ENCODE data around the gene LSS. TPM values are rescaled to one million over a fixed set of nuclear protein-coding genes. Genes with fewer than 3 reads are reported as not detected.

LSS gene
- total and polyA plus RNA-seq, 2 experiments from 2014 or later: 55.0 to 237 TPM

DNA sequence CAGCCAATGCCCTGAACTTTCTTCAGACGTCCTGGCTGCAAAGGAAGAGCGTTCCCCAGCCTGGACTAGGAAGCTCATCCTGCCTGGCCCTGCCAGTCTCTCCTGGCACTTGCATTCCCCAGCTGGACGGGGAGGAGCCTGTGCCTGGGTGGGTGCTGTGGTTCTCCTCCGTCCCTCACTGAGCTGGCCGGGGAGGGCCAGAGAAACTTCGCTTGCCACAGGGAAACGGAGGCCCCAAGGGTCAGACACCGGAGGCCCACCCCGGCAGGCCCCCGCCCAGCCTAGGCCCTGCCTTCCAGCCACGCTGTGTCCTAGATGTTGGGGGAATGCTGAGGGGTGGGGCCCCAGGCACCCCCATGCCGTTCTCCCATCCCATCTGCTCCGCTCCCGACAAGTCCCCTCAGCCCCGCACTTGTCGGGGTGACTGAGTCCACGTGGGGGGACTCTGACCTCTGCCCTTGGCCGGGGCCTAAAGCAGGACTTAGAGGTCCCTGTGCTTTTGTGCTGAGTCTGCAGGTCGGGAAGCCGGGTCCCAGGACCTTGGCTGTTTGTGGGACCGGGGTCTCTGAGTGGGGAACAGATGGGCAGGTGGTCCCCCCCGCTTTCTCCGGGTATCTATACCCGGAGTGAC lies 78.0 kb downstream of the LSS start:
- Mint-ChIP-seq H3K27me3 (ENCODE audit: insufficient read depth, low read depth, poor library complexity) (peaks cover 4% of the 10 kb centered on the region), H3K4me3 (no peak overlapping the region), H3K27ac (no peak overlapping the region), H3K4me1 (peaks cover 18% of the 10 kb centered on the region), H3K36me3 (ENCODE audit: low read depth) (peaks cover 3% of the 10 kb centered on the region; the same call in 1 of the 3 replicates), H3K9me3 (no peaks in the 10 kb centered on the region; the same call in 2 of the 3 replicates)
- ATAC-seq (no peak), DNase-seq (ENCODE audit: low spot score) (no peak)
- Histone ChIP-seq H3K27me3 (ENCODE audit: insufficient read depth) (no peaks in the 10 kb centered on the region), H3K9me2 (ENCODE audit: insufficient read depth) (no peaks in the 10 kb centered on the region), H3K4me3 (no peak overlapping the region), H3K27ac (ENCODE audit: low read depth) (no peak overlapping the region), H3K79me2 (replicated peaks; ENCODE audit: insufficient read depth) (no peaks in the 10 kb centered on the region), H3F3A (replicated peaks; ENCODE audit: low read depth) (0 out of 2 replicates have a peak, but pooled peaks cover 4% of the 10 kb centered on the region), H3K4me2 (no peak overlapping the region), H3K4me1 (ENCODE audit: insufficient read depth) (no peaks in the 10 kb centered on the region; the same call in 1 of the 2 replicates), H2AFZ (no peak overlapping the region), H4K20me1 (replicated peaks; ENCODE audit: insufficient read depth) (no peaks in the 10 kb centered on the region), H3K36me3 (ENCODE audit: insufficient read depth) (no peaks in the 10 kb centered on the region)
- TF ChIP-seq JUNB (IDR thresholded peaks at IDR 0.05; ENCODE audit: unreplicated experiment): no peak
- TF ChIP-seq, protein P1, sequence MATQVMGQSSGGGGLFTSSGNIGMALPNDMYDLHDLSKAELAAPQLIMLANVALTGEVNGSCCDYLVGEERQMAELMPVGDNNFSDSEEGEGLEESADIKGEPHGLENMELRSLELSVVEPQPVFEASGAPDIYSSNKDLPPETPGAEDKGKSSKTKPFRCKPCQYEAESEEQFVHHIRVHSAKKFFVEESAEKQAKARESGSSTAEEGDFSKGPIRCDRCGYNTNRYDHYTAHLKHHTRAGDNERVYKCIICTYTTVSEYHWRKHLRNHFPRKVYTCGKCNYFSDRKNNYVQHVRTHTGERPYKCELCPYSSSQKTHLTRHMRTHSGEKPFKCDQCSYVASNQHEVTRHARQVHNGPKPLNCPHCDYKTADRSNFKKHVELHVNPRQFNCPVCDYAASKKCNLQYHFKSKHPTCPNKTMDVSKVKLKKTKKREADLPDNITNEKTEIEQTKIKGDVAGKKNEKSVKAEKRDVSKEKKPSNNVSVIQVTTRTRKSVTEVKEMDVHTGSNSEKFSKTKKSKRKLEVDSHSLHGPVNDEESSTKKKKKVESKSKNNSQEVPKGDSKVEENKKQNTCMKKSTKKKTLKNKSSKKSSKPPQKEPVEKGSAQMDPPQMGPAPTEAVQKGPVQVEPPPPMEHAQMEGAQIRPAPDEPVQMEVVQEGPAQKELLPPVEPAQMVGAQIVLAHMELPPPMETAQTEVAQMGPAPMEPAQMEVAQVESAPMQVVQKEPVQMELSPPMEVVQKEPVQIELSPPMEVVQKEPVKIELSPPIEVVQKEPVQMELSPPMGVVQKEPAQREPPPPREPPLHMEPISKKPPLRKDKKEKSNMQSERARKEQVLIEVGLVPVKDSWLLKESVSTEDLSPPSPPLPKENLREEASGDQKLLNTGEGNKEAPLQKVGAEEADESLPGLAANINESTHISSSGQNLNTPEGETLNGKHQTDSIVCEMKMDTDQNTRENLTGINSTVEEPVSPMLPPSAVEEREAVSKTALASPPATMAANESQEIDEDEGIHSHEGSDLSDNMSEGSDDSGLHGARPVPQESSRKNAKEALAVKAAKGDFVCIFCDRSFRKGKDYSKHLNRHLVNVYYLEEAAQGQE (IDR thresholded peaks at IDR 0.05; ENCODE audit: unreplicated experiment): no peak

DNA sequence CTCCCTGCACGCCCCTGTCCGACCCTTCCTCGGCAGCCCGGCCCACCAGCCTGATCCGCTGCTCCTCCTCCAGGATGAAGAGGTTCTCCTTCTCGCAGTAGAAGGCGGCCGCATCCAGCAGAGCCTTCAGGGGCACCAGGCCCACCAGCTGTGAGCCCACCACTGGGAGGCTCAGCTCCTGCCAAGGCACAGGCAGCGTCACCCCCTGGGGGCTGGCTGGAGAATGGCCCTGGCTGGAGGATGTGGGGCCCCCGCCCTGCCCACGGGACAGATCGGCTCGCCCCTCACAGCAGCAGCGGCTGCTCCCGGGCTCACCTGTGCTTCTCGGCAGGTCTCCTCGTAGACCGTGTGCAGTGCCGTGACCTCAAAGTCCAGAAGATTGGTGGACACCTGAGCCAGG lies 78.5 kb downstream of the LSS start:
- DNase-seq (ENCODE audit: low spot score) (no peak), ATAC-seq (no peak)
- H3K27me3 Mint-ChIP-seq (ENCODE audit: insufficient read depth, low read depth, poor library complexity): peaks cover 4% of the 10 kb centered on the region
- no peak overlapping the region for H3K27ac ChIP-seq (ENCODE audit: low read depth)
- no peaks in the 10 kb centered on the region for H3K9me2 ChIP-seq (ENCODE audit: insufficient read depth)
- H2AFZ ChIP-seq: no peak overlapping the region
- 0 out of 2 replicates have a peak, but pooled peaks cover 4% of the 10 kb centered on the region for H3F3A ChIP-seq (replicated peaks; ENCODE audit: low read depth)
- peaks cover 18% of the 10 kb centered on the region for H3K4me1 Mint-ChIP-seq
- H3K36me3 ChIP-seq (ENCODE audit: insufficient read depth): no peaks in the 10 kb centered on the region
- no peak overlapping the region for H3K4me2 ChIP-seq
- H3K4me3 Mint-ChIP-seq: no peak overlapping the region
- no peak overlapping the region for H3K4me3 ChIP-seq
- no peaks in the 10 kb centered on the region for H3K27me3 ChIP-seq (ENCODE audit: insufficient read depth)
- no peak overlapping the region for H3K27ac Mint-ChIP-seq
- H3K9me3 Mint-ChIP-seq: no peaks in the 10 kb centered on the region; the same call in 2 of the 3 replicates
- no peaks in the 10 kb centered on the region; the same call in 1 of the 2 replicates for H3K4me1 ChIP-seq (ENCODE audit: insufficient read depth)
- no peaks in the 10 kb centered on the region for H3K79me2 ChIP-seq (replicated peaks; ENCODE audit: insufficient read depth)
- peaks cover 3% of the 10 kb centered on the region; the same call in 1 of the 3 replicates for H3K36me3 Mint-ChIP-seq (ENCODE audit: low read depth)
- no peaks in the 10 kb centered on the region for H4K20me1 ChIP-seq (replicated peaks; ENCODE audit: insufficient read depth)
- TF ChIP-seq, protein P2, sequence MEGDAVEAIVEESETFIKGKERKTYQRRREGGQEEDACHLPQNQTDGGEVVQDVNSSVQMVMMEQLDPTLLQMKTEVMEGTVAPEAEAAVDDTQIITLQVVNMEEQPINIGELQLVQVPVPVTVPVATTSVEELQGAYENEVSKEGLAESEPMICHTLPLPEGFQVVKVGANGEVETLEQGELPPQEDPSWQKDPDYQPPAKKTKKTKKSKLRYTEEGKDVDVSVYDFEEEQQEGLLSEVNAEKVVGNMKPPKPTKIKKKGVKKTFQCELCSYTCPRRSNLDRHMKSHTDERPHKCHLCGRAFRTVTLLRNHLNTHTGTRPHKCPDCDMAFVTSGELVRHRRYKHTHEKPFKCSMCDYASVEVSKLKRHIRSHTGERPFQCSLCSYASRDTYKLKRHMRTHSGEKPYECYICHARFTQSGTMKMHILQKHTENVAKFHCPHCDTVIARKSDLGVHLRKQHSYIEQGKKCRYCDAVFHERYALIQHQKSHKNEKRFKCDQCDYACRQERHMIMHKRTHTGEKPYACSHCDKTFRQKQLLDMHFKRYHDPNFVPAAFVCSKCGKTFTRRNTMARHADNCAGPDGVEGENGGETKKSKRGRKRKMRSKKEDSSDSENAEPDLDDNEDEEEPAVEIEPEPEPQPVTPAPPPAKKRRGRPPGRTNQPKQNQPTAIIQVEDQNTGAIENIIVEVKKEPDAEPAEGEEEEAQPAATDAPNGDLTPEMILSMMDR (conservative IDR thresholded peaks at IDR 0.05; ENCODE audit: low read depth in 2 of 2): no peak
- TF ChIP-seq, protein P1 (IDR thresholded peaks at IDR 0.05; ENCODE audit: unreplicated experiment): no peak
- no peak for TF ChIP-seq POLR2AphosphoS5 (IDR thresholded peaks at IDR 0.05; ENCODE audit: low read depth)
- TF ChIP-seq, protein P3, sequence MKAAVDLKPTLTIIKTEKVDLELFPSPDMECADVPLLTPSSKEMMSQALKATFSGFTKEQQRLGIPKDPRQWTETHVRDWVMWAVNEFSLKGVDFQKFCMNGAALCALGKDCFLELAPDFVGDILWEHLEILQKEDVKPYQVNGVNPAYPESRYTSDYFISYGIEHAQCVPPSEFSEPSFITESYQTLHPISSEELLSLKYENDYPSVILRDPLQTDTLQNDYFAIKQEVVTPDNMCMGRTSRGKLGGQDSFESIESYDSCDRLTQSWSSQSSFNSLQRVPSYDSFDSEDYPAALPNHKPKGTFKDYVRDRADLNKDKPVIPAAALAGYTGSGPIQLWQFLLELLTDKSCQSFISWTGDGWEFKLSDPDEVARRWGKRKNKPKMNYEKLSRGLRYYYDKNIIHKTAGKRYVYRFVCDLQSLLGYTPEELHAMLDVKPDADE (IDR thresholded peaks at IDR 0.05): no peak
